ENCODE results near the gene SUMO3.
A peak's percentile ranks its signal among the peaks of the same experiment; 100 is the strongest.

SUMO3 gene

GRCh38 chr21:44828362-44829056 is 10.6 kb upstream of the SUMO3 start:
- DNase-seq (ENCODE audit: low spot score) = no peak

- DNase-seq (ENCODE audit: low spot score) = no peak
Observed at GRCh38 chr21:44823179-44823660, 5.4 kb upstream of the SUMO3 start.

GRCh38 chr21:44822484-44823178 is 4.8 kb upstream of the SUMO3 start:
- DNase-seq (ENCODE audit: low spot score) = no peak

DNA sequence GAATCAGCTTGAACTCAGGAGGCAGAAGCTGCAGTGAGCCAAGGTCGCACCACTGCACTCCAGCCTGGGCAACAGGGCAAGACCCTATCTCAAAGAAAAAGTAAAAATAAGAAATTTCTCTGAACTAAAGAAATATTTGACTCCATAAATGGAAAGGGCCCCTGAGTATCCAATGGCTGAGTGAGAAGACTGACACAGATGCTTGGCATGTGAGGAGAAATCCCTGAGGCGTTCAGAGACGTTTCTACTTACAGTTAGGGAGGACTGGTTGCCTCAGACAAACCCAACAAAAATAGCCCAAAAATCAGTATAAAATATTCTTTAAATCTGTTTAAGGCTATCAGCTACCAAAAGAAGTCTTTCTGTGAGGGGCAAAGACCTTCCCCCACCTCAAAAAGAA is 3.0 kb upstream of the SUMO3 start:
- DNase-seq (ENCODE audit: low spot score) = peak; percentile 58

- no peak for DNase-seq (ENCODE audit: low spot score)
Observed at GRCh38 chr21:44819283-44820243, 1.7 kb upstream of the SUMO3 start.

DNA sequence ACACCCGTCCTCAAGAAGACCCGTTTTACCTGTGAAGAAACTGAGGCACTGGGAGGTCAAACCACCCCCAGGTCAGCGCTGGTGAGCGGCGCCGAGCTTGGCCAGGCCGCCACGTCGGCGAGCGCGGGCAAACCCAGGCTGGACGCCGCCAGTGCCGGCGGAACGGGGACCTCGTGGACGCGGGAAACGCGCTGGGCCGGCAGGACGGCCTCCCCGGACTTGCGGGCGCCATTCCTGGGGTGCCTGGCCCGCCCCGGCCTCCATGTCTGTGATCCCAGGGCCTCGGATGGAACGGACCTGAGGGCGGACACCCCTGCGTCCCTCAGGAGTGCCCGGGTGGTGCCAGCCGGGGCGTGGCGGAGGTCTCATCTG is 764 bp upstream of the SUMO3 start:
- no peak for DNase-seq (ENCODE audit: low spot score)

- peak; percentile 99 for DNase-seq (ENCODE audit: low spot score)
Observed at GRCh38 chr21:44817506-44817880, 369 bp downstream of the SUMO3 start.

- no peak for DNase-seq (ENCODE audit: low spot score)
Observed at GRCh38 chr21:44816761-44817505, 929 bp downstream of the SUMO3 start.

DNA sequence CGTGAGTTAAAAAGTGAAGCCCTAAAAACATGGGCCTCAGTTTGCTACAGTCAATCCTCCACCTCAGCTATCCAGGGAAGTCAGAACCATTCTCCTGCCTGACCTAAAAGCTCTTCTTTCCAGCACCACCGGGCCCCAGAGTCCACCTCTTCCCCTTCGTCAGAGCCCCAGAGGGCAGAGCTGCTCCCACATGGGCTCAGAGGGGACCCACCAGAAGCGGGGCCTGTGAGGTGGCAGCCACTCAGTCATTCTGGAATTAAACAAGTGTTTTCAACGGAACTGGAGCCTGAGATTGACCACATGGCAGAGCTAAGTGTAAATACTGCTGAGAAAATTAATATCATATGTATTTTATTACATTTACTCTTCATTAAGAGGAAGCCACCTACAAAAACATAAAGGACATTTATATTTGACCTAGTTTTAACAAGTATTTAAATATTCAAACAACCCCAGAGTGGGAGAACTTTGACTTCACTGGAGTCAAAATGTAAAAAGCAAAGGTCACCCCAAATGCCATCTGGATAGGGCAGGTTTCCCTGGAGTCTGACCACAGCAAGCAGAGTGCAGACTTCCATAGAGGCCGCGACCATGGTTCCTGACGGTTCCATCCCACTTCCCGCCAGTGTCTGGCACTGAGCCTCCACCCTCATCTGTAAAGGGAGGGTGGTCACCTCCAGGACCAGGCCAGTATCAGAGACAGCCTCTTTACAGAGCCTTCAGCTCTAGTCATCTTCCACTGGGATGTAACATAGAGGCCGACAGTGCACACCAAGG is 1.8 kb downstream of the SUMO3 start:
- DNase-seq (ENCODE audit: low spot score) = no peak

- no peak for DNase-seq (ENCODE audit: low spot score)
Observed at GRCh38 chr21:44815225-44815624, 2.6 kb downstream of the SUMO3 start.

DNA sequence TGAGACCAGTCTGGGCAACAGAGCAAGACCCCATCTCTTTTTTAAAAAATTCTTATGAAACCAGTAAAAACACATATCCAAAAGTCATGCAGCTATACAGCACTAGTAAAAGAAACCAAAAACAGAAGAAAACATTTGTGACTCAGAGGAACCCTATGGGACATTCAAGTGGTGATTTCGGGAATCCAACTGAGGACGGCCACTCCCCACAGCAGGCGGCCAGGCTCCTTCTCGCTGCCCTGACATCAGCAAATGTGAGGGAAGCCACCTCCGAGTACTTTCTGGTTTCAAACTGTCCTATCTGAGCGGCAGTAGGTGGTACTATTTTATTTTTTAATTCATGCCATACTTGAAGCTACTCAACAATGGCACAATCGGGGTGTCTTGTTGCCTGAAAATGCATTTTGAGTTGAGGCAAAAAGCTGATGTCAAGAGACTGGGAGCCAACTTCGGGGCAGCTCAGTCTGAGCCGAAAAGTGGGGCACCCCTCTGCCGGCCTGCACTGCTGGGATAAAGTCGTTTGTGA is 3.3 kb downstream of the SUMO3 start:
- DNase-seq (ENCODE audit: low spot score) = peak; percentile 45

DNA sequence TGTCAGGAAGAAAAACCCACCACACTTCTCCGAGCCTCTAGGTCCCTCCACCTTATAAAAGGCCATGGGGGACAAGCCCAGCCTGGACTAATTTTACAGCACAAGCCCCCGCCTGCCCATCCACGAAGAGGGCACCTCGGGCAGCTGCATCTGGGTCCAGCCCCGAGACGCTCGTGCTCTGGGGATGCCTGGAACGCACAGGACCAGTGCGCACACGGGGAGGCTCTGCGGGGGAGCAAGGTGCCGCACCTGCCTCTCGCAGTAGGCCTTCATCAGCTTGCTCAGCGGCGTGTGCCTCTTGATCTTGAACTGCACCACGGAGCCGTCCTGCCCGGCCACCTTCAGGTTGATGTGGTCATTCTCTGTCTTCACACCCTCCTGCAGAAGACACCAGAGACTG is 4.1 kb downstream of the SUMO3 start:
- DNase-seq (ENCODE audit: low spot score) = no peak

- no peak for DNase-seq (ENCODE audit: low spot score)
Observed at GRCh38 chr21:44813149-44813548, 4.7 kb downstream of the SUMO3 start.

- no peak for DNase-seq (ENCODE audit: low spot score)
Observed at GRCh38 chr21:44812640-44813039, 5.2 kb downstream of the SUMO3 start.

DNA sequence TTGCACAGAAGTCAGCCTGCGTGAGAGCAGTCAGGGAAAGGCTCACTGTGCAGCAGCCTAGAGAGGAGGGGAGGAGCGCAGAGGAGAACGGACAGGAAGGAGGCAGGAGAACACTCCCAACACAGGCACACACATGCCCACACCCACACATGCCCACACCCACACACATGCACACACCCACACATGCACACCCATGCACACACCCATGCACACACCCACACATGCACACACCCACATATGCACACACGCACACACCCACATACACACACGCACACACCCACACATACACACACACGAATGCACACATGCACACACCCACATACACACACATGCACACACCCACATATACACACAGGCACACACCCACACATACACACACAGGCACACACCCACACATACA is 7.1 kb downstream of the SUMO3 start:
- no peak for DNase-seq (ENCODE audit: low spot score)

GRCh38 chr21:44805859-44806258 is 12.0 kb downstream of the SUMO3 start:
- DNase-seq (ENCODE audit: low spot score) = no peak

- no peak for DNase-seq (ENCODE audit: low spot score)
Observed at GRCh38 chr21:44805226-44805625, 12.6 kb downstream of the SUMO3 start.

GRCh38 chr21:44804762-44805161 is 13.1 kb downstream of the SUMO3 start:
- DNase-seq (ENCODE audit: low spot score) = no peak

GRCh38 chr21:44803651-44804050 is 14.2 kb downstream of the SUMO3 start:
- DNase-seq (ENCODE audit: low spot score) = no peak

GRCh38 chr21:44802396-44803153 is 15.3 kb downstream of the SUMO3 start:
- DNase-seq (ENCODE audit: low spot score) = no peak

Data from GM03348 (cell line).